CD4-positive, alpha-beta T cell treated with Interleukin-2 at 100 ng/mL for 4 hours (primary cell): ENCODE results near the gene TRMT11.
A peak's percentile ranks its signal among the peaks of the same experiment; 100 is the strongest.
"Not testable (repeated sequence)": the region's sequence is repeated elsewhere in the genome, so short reads cannot be mapped to it uniquely, and the experiment has no call there.

Experiments used
- DNase-seq: peaks from one replicate; pipeline ENCODE4 v3.0.0-alpha.2; 2020; ENCODE audit warnings: low spot score

TRMT11 gene

GRCh38 chr6:125994670-125995488 is 8.5 kb downstream of the TRMT11 start:
- no peak for DNase-seq

GRCh38 chr6:125995972-125996580 is 9.7 kb downstream of the TRMT11 start:
- DNase-seq, result peak; percentile 77

DNA sequence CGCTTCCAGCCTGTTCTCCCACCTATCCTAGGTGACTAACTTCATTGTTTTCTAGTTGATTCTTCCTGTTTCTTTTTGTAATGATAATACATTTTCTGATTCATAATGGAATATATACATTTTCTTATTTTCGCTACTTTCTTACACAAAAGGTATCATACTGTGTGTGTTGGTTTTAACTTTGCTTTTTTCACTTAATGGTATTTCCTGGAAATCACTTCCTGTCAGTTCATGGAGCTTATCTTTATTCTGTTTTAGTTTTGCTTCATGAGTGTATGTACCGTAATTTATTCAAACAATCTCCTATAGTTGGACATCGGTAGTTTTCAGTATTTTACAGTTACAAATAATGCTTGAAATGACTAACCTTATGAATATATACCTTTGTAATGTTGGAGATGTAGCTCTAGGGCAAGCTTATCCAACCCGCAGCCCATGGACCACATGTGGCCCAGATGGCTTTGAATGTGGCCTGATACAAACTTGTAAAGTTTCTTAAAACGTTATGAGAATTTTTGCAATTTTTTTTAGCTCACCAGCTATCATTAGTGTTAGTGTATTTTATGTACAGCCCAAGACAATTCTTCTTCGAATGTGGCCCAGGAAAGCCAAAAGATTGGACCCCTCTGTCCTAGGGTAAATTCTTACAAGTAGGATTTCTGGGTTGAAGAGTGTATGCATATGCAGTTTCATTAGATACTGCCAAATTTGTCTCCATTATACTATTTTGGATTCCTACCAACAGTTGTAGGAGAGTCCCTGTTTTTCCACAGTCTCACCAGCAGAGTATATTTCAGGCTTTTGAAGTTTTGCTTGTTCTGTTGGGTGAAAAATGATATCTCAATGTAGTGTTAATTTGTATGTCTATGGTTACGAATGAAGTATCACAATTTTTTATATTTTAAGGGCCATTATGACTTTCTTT is 16.7 kb downstream of the TRMT11 start:
- DNase-seq, result no peak

- no peak for DNase-seq
Measured at GRCh38 chr6:126007800-126008199, 21.5 kb downstream of the TRMT11 start.

- no peak for DNase-seq
Measured at GRCh38 chr6:126010040-126010439, 23.7 kb downstream of the TRMT11 start.

GRCh38 chr6:126015863-126016262 is 29.5 kb downstream of the TRMT11 start:
- DNase-seq, result no peak

DNA sequence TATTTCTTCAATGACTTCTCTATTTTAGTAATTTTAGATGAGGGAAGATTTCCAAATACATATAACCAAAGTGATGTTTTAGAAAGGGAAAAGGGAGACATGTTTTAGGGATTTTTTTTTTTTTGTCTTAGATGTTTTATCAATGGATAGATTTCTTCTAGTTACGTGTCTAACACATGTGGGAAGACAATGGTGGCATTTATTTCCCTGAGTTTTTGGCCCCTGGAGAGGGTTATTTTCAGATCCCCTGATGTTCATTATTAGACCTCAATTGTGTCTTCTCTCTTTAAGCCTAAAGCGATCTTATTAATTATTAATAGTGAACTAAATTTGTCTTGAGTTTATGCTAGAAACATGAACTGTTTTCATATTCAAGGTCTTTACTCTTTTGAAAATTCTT is 30.3 kb downstream of the TRMT11 start:
- no peak for DNase-seq

DNA sequence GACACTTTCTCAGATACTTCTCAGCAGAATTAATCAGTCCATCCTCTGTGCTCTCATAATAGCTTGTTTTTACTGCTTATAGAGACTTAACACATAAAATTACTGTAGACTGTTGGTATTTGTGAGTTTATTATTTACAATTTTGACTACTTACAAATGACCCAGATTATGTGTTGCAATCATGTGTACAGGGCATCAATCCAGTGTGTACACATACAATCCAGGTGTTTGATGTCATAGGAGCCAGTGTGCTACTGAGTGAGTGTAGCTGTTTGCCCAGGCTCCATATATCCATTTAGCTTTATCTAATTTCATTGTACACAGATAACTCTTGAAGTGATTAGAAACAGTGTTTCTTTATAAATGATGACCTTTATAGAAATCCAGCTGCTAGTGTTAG is 31.3 kb downstream of the TRMT11 start:
- no peak for DNase-seq

DNA sequence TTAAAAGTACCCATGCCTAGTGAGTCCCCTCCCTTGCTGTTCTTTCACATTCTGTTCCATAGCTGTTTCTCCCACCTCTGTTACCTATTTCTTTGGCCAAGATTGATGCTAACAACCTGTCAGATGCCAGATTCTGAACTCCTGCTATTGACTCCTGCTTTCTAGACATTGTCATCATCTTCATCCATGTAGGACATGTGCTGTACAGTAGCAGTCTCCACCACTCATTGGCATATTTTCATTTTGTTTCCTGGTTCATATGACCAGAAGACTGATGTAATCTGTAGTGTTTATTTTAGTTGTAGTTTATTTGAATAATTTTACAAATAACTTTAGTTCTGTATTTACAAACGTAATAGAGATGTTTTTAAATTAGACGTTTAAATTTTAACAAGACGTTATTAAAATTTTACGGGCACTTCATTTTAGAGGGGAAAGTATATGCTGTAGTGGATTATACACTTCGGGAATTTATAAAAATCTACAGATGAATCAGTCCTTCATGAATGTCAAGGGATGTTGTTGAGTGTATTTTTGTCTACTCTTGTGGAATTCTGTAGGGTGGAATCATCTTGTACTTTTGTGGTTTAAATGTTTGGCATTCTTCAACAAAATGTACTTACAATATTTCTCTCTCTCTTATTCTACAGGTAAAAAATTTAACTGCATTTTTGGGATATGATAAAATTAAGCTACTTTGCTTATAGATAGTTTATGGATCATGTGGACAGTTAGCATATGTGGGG is 34.1 kb downstream of the TRMT11 start:
- DNase-seq, result no peak

- not testable (repeated sequence) for DNase-seq
Measured at GRCh38 chr6:126023474-126023873, 37.1 kb downstream of the TRMT11 start.

DNA sequence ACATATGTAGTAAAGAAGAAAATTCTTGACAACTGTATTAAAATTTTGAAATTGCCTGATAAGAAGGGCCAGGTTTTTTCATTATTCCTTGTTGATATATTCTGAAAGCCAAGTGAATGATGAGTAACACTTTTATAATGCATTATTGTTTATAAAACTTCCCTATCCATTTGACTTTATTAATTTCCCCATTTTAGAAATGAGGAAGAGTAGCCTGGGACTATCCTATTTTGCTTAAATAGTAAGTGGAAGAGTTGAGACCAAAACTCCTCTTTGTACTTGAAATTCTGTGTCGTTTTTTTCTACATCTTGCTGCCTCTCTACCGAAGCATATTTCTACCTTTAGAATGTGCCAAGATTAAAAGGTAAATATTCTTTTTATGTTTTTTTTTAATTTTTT is 39.7 kb downstream of the TRMT11 start:
- no peak for DNase-seq

- no peak for DNase-seq
Measured at GRCh38 chr6:126027601-126028000, 41.3 kb downstream of the TRMT11 start.

DNA sequence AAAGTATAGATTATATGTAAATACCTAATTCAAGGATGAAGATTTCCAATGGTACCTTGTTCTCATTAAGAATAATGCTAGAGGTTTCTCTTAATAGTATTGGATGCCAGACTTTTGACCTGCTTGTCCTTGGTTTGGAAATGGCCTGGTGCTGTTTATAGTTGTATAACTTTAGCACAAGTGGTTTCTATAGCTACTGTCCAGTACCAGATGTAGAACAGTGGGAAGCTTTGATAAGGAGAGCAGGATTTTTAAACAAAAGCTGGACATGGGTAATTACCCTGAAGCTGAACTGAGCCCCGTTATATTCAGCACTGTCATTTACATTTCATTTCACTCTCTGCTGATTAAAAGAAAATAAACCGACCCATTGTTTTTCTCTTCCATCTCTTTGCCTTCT is 43.7 kb downstream of the TRMT11 start:
- no peak for DNase-seq

DNA sequence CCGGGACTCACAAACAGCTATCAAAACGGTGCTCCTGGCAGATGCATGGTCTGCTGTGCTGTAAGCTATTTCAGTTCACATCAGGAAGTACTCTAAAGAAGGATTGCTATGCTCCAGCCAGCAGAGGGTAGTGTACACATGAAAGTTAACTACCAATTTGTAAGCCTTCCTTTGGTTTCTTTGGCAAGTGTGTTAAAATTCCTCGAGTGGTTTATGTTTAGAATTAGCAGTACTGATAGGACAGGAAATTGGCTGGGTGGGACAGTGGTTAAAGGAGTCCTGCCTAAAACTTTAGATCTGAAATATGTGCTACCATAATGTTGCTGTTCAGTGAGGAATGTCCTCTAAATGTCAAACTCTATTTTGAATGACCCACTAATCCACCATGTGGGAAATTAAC is 47.4 kb downstream of the TRMT11 start:
- no peak for DNase-seq

DNA sequence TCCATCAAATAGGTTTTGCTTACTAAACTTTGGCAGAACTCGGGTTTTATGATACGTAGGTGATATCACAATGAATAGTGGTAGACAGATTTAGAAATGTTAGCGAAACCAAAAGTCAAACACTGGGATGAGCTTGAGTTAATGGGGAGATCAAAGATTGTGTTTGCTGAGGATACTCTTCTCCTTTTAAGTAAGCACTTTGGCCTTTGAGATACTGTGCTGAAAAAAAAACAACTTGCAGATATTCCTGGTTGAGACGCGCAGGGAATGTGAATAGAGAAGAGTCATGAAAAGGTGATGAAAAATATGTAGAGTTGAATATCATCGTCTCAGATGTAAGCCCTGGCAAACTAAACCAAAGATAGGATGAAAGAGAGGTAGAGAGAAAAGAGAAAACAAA is 48.3 kb downstream of the TRMT11 start:
- DNase-seq, result no peak

- DNase-seq, result no peak
Measured at GRCh38 chr6:126035764-126036163, 49.4 kb downstream of the TRMT11 start.

- no peak for DNase-seq
Measured at GRCh38 chr6:126038234-126038633, 51.9 kb downstream of the TRMT11 start.

GRCh38 chr6:126039284-126039683 is 52.9 kb downstream of the TRMT11 start:
- DNase-seq, result no peak

DNA sequence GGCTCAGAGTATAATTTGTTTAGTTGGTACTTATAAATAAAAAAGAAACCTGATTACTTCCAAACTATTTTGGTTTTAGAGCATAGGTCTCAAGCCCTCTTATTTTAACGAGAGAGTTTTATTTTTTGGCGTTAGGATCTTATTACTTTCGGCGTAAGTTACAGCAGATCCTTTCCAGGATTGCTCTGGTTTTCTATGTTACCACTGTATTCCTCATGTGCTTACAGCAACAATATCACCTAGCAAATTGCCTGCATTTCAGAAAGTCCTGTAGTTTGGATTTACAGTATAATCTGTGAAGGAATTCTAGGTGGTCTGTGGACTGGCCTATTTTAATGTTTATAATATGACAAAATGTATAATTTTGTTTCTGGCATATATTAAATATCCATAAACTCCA is 54.1 kb downstream of the TRMT11 start:
- no peak for DNase-seq

DNA sequence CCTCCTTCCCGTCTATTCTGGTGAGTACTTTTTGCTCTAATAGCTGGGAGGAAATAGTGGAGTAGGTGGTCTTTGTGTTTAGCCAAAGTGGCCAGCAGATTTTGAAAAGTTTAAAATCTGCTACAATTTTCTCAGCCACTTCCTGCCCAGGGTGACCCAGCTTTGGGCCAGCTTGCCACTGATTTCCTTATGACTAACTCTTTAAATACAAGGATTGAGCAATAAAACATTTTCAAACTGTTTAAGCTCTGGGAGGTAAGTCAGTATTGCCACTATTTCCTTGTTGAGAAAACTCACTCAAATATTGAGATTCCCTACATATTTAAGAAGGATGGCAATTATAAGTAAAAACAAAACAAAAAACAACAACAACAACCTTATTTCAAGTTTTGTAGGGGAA is 54.5 kb downstream of the TRMT11 start:
- no peak for DNase-seq

GRCh38 chr6:126041516-126041915 is 55.2 kb downstream of the TRMT11 start:
- DNase-seq, result no peak

- no peak for DNase-seq
Measured at GRCh38 chr6:126042001-126042419, 55.7 kb downstream of the TRMT11 start.
